K562 (cell line): Measurements from ENCODE around the gene UTP25. TPM values are rescaled to one million over a fixed set of nuclear protein-coding genes. Genes with fewer than 3 reads are reported as not detected.

ENCODE experiments used
- ATAC-seq: fragments of 200-7000 bp; cut with Tn5 transposase; 3 replicates; pipeline ENCODE4 v1.9.1; 2020; ENCODE audit warnings: moderate library complexity
- BruUV-seq: library from RNA; stranded (reverse); fragments of 400-500 nt; replicated peaks from 2 replicates; lab custom pipeline; 2021; lab: Mats Ljungman, UMichigan
- CTCF ChIA-PET: fragments of 300-600 bp; formaldehyde crosslinking; extraction: SDS; loops from one replicate; lab custom pipeline; 2021; ENCODE audit warnings: low intra/inter-chr PET ratio; lab: Yijun Ruan, JAX
- POLR2A ChIA-PET: fragments of 300-600, 350-650 bp; sonication (Branson Sonifier 250); formaldehyde crosslinking; extraction: SDS; loops from one replicate; lab custom pipeline; 2021; ENCODE audit warnings: antibody characterized with exemption, inconsistent platforms; lab: Yijun Ruan, JAX
- DNase-seq, 4 experiments: peaks; one replicate each; pipeline versions ENCODE4 v3.0.0 to v3.0.0-alpha.2; 2011 to 2018; ENCODE audit warnings: low spot score in 3 of 4, mixed read lengths in 3 of 4; ENCODE audit errors: extremely low read depth in 1 of 4
- FAIRE-seq: peaks from 2 replicates; lab custom pipeline; 2011; peaks lifted over from hg19 to GRCh38; lab: Jason Lieb, UNC
- H2AFZ ChIP-seq: 2 replicates; pipeline ENCODE4 v1.6.0; 2011; ENCODE audit warnings: low read depth, low read length, control low read depth, inconsistent platforms
- H3K27ac ChIP-seq: fragments of 200-600 bp; 3 replicates; pipeline ENCODE4 v1.8.0; 2011; ENCODE audit warnings: low read depth, mild to moderate bottlenecking, control low read depth, inconsistent platforms, low read length, moderate library complexity, mixed read lengths; ENCODE audit errors: extremely low read depth
- H3K27me3 ChIP-seq, 2 experiments: fragments of 300-600 bp in 1 of 2; 2 replicates in 1 of 2; 3 replicates in 1 of 2; pipeline versions ENCODE4 v1.6.0 to v1.8.0; 2011; ENCODE audit warnings: inconsistent platforms in 2 of 2, low read length in 2 of 2, mild to moderate bottlenecking in 1 of 2, mixed read lengths in 1 of 2, moderate library complexity in 1 of 2; ENCODE audit not compliant: control insufficient read depth in 2 of 2, insufficient read depth in 2 of 2
- H3K36me3 ChIP-seq: fragments of 300-600 bp; 3 replicates; pipeline ENCODE4 v1.8.0; 2011; ENCODE audit warnings: mild to moderate bottlenecking, low read length, inconsistent platforms; ENCODE audit not compliant: control insufficient read depth, insufficient read depth
- H3K4me1 ChIP-seq, 2 experiments: fragments of 200-600 bp in 1 of 2; replicated peaks in 1 of 2; 2 replicates in 1 of 2; 3 replicates in 1 of 2; pipeline versions ENCODE4 v1.5.1 to v1.8.0; 2011; ENCODE audit warnings: inconsistent platforms in 2 of 2, low read length in 2 of 2, mild to moderate bottlenecking in 1 of 2, mixed read lengths in 1 of 2, moderate library complexity in 1 of 2; ENCODE audit not compliant: control insufficient read depth in 2 of 2, insufficient read depth in 2 of 2
- H3K4me2 ChIP-seq: 2 replicates; pipeline ENCODE4 v1.6.1; 2011; ENCODE audit warnings: low read length, control low read depth, inconsistent platforms, mixed read lengths; ENCODE audit not compliant: insufficient read depth
- H3K4me3 ChIP-seq: fragments of 200-600 bp; sonication (generic), shearing (Covaris generic); 2 replicates; pipeline ENCODE4 v1.5.1; 2016; ENCODE audit warnings: control low read depth, inconsistent platforms
- H3K79me2 ChIP-seq: fragments of 200-600 bp; 3 replicates; pipeline ENCODE4 v1.8.0; 2011; ENCODE audit warnings: low read length, inconsistent platforms; ENCODE audit not compliant: control insufficient read depth, insufficient read depth
- H3K9ac ChIP-seq, 2 experiments: 2 replicates each; pipeline versions ENCODE4 v1.6.0 to v1.6.1; 2011; ENCODE audit warnings: low read depth in 2 of 2, low read length in 2 of 2, control low read depth in 1 of 2, inconsistent platforms in 1 of 2, mild to moderate bottlenecking in 1 of 2, mixed read lengths in 1 of 2; ENCODE audit not compliant: insufficient read depth in 1 of 2
- H3K9me1 ChIP-seq: one replicate; pipeline ENCODE4 v1.6.0; 2011; ENCODE audit warnings: inconsistent platforms, mild to moderate bottlenecking, low read length, moderate library complexity; ENCODE audit not compliant: control insufficient read depth, insufficient read depth
- H3K9me3 ChIP-seq: replicated peaks from 2 replicates; pipeline ENCODE4 v1.5.1; 2011; ENCODE audit warnings: low read depth, low read length, inconsistent platforms; ENCODE audit not compliant: control insufficient read depth, insufficient read depth
- H4K20me1 ChIP-seq: replicated peaks from 2 replicates; pipeline ENCODE4 v1.6.1; 2011; ENCODE audit warnings: low read length, inconsistent platforms, mixed read lengths; ENCODE audit not compliant: control insufficient read depth, insufficient read depth
- MCM3 ChIP-seq: fragments of 450-650 bp; IDR thresholded peaks from 2 replicates; pipeline ENCODE4 v1.6.1; 2016
- MYBL2 ChIP-seq, 2 experiments: fragments of 450-650 bp in 1 of 2; sonication (generic) in 1 of 2; formaldehyde crosslinking in 1 of 2; IDR thresholded peaks; 2 replicates each; pipeline versions ENCODE4 v1.6.1 to v1.8.1; 2017 to 2022; ENCODE audit warnings: borderline replicate concordance in 1 of 2, inconsistent platforms in 1 of 2, low read depth in 1 of 2, mild to moderate bottlenecking in 1 of 2, missing genetic modification reagents in 1 of 2, moderate library complexity in 1 of 2
- PTRF ChIP-seq: fragments of 450-650 bp; IDR thresholded peaks from 2 replicates; pipeline ENCODE4 v1.6.1; 2016; ENCODE audit warnings: mild to moderate bottlenecking, missing genetic modification characterization, missing compliant biosample characterization
- ZNF609 ChIP-seq: sonication (generic); formaldehyde crosslinking; IDR thresholded peaks from 2 replicates; pipeline ENCODE4 v1.8.1; 2023; ENCODE audit warnings: missing genetic modification reagents, mild to moderate bottlenecking, borderline replicate concordance
- WGBS: fragments of 100-300 bp; shearing (Covaris generic); methylation state at CpG from one replicate; pipeline ENCODE4 v1.1.6; 2016; ENCODE audit warnings: low coverage, mixed read lengths; ENCODE audit not compliant: insufficient coverage; ENCODE audit errors: missing lambda C conversion rate; 5-methylcytosine and 5-hydroxymethylcytosine counted together
- in situ Hi-C: fragments of 300-500 bp; cut with MboI; formaldehyde crosslinking; loops from 4 replicates; pipeline ENCODE4 v1.15.0; 2018; ENCODE audit warnings: inconsistent platforms, mixed read lengths
- intact Hi-C: fragments of 100-400 bp; cut with micrococcal nuclease; formaldehyde crosslinking; loops from 2 replicates; pipeline ENCODE4 v1.14.2; 2022
- polyA plus RNA-seq, 8 experiments: library from polyadenylated mRNA; depleted of rRNA in 4 of 8; stranded (reverse) in 5 of 8; unstranded in 3 of 8; fragments of >200 nt; fragmentation: Nextera tagmentation in 2 of 8; fragmentation: Illumina TruSeq in 1 of 8; extraction: Ambion mirVana in 2 of 8; extraction: Trizol in 1 of 8; gene quantifications; 2 replicates each; pipeline versions ENCODE4 v1.2.1 to v1.2.3, GENCODE V29; 2011 to 2014; ENCODE audit warnings: inconsistent platforms in 1 of 8, missing spikeins in 1 of 8
- total RNA-seq, 7 experiments: library from RNA; depleted of rRNA in 6 of 7; stranded (reverse); fragments of >200 nt in 6 of 7; fragmentation: Illumina TruSeq in 2 of 7; extraction: Trizol in 2 of 7; gene quantifications; 2 replicates each; pipeline versions ENCODE4 v1.2.1 to v1.2.3, GENCODE V29; 2011 to 2021; ENCODE audit warnings: low replicate concordance in 1 of 7

UTP25 gene
- total and polyA plus RNA-seq, 9 of the 15 experiments (the other 6 are each of a cell fraction or from before 2014, with no cell fraction given): 5.7 to 17.6 (median 12.0) TPM

GRCh38 chr1:209790286-209791193 is 37.2 kb upstream of the UTP25 start:
- H3K9me1 ChIP-seq: no peaks in the 10 kb centered on the region
- no peak overlapping the region for H3K9ac ChIP-seq
- intact Hi-C loops (no loop called here), in situ Hi-C loops (no loop called here)
- TF ChIP-seq MYBL2 (IDR thresholded peaks at IDR 0.05; ENCODE audit: low read depth): no peak
- TF ChIP-seq MYBL2 (CRISPR knock-in tag; IDR thresholded peaks at IDR 0.05; ENCODE audit: borderline replicate concordance): no peak
- no peak for TF ChIP-seq PTRF
- peak; percentile 14; the same call in 1 of the 2 replicates for TF ChIP-seq MCM3
- TF ChIP-seq ZNF609: no peak
- H3K4me1 ChIP-seq: no peaks in the 10 kb centered on the region; a peak in 1 of 5 replicates
- WGBS: under 1% methylated on average over 10 of the region's 10 CpGs
- no peak overlapping the region for H3K27ac ChIP-seq
- ChIA-PET CTCF (no interaction called here), POLR2A (no interaction called here)
- H4K20me1 ChIP-seq: no peaks in the 10 kb centered on the region
- no peak overlapping the region for H2AFZ ChIP-seq
- no peaks in the 10 kb centered on the region for H3K79me2 ChIP-seq
- H3K4me2 ChIP-seq: no peak overlapping the region
- ATAC-seq (peak; percentile 55), FAIRE-seq (no peak), DNase-seq (no peak)
- no peaks in the 10 kb centered on the region for H3K36me3 ChIP-seq
- BruUV-seq: no TSS peak
- H3K27me3 ChIP-seq: peaks cover 27 to 36% of the 10 kb centered on the region in 2 experiments
- no peak overlapping the region for H3K4me3 ChIP-seq
- H3K9me3 ChIP-seq: 0 out of 2 replicates have a peak, but pooled peaks cover under 1% of the 10 kb centered on the region
